Ascending aorta (tissue), 2 donors: ENCODE measurements around the gene LYL1. TPM values are rescaled to one million over a fixed set of nuclear protein-coding genes. Genes with fewer than 3 reads are reported as not detected.

Experiments
- DNase-seq, 2 donors: peaks; one replicate each; pipeline ENCODE4 v3.0.0-alpha.2; 2019; ENCODE audit warnings: low spot score in 2 of 2
- H3K27ac ChIP-seq, 2 donors: fragments of 200-600 bp; sonication (generic); one replicate each; pipeline ENCODE4 v1.5.1; 2016 to 2017; ENCODE audit warnings: mild to moderate bottlenecking in 1 of 2
- H3K27me3 ChIP-seq: fragments of 200-600 bp; sonication (generic); one replicate; pipeline ENCODE4 v1.5.1; 2017
- H3K36me3 ChIP-seq, 2 donors: fragments of 200-600 bp; sonication (generic); one replicate each; pipeline ENCODE4 v1.5.1; 2016
- H3K4me1 ChIP-seq, 2 donors: fragments of 200-600 bp; sonication (generic); one replicate each; pipeline ENCODE4 v1.5.1; 2016 to 2017; ENCODE audit warnings: mild to moderate bottlenecking in 1 of 2
- H3K4me3 ChIP-seq, 2 donors: fragments of 200-600 bp; sonication (generic); one replicate each; pipeline ENCODE4 v1.5.1; 2016 to 2017; ENCODE audit warnings: mild to moderate bottlenecking in 1 of 2
- H3K9me3 ChIP-seq, 2 donors: fragments of 200-600 bp; sonication (generic); one replicate each; pipeline ENCODE4 v1.5.1; 2016
- intact Hi-C: fragments of 100-400 bp; cut with DNase I; formaldehyde crosslinking; loops from one replicate; pipeline ENCODE4 v1.15.1; 2023
- total RNA-seq: library from RNA; depleted of rRNA; stranded (reverse); fragments of >200 nt; gene quantifications from one replicate; pipeline ENCODE4 v1.1.0, GENCODE V29; 2016
- TF ChIP-seq, protein P1 (sequence below), 3 experiments: fragments of 200-600 bp in 2 of 3; fragments of 450-650 bp in 1 of 3; sonication (generic) in 2 of 3; IDR thresholded peaks; one replicate each; pipeline ENCODE4 v1.5.1; 2016 to 2019; ENCODE audit warnings: antibody characterized with exemption in 3 of 3, mild to moderate bottlenecking in 1 of 3, moderate library complexity in 1 of 3

LYL1 gene
- 46.7 TPM for total RNA-seq

DNA sequence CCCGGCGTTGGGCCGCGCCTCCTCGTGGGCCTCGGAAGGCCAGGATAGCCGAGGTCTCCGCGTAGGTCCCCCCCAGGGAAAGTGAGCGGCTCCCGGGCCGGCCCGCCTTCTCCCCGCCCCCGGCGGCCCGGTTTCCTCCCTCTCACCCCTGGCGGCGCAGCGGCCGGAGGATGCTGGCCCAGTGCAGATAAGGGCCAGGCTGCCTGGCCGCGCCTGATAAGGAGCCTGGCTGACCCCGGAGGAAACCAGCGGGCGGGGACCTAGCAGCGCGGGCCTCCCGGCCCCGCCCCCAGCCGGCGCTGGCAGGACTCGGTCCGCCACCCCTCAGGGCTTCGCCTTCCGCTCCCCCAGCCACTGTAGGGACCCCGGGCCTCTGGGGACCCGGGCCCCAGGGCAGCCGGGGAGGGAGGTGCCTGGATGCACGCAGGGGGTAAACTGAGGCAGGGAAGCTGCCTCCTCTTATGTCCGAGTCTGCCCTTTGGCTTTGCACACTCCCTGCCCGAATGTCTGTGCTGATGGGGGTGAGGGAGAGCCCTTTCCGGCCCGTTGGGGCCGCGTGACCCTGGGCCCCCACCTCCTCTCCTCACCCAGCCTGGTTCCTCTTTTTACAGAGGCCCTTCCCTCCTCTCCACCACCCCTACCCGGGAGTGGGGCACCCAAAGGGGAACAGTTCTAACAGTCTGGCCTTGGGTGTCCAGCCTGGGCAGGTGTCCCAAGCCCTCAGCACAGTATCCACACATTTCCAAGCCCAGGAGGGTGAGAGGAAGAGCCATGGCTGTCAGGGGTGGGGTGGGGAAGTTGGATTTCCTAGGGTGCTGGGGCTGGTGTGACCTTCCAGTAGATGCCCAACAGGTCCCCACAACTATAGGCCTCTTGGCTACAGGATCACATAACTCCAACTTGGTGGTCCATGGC lies at the start of gene LYL1:
LYL1 (minus strand) TSS at position 193 of the 915 bp plus-strand sequence. CDS start 1,687 bp downstream, outside the sequence.
- intact Hi-C loops = loop anchor here (5.0 kb wide), 1 partner anchor 159 kb away; no protein-coding TSS in a partner anchor
- Histone ChIP-seq H3K4me1 (peaks cover 14 to 23% of the 10 kb centered on the region in 2 donors), H3K27me3 (no peaks in the 10 kb centered on the region), H3K36me3 (peaks cover 4 to 6% of the 10 kb centered on the region in 2 donors), H3K4me3 (peak within 1 kb of the TSS; percentile 46 to 67), H3K9me3 (no peaks in the 10 kb centered on the region), H3K27ac (peak within 1 kb of the TSS; percentile 81 to 92)
- TF ChIP-seq, protein P1, sequence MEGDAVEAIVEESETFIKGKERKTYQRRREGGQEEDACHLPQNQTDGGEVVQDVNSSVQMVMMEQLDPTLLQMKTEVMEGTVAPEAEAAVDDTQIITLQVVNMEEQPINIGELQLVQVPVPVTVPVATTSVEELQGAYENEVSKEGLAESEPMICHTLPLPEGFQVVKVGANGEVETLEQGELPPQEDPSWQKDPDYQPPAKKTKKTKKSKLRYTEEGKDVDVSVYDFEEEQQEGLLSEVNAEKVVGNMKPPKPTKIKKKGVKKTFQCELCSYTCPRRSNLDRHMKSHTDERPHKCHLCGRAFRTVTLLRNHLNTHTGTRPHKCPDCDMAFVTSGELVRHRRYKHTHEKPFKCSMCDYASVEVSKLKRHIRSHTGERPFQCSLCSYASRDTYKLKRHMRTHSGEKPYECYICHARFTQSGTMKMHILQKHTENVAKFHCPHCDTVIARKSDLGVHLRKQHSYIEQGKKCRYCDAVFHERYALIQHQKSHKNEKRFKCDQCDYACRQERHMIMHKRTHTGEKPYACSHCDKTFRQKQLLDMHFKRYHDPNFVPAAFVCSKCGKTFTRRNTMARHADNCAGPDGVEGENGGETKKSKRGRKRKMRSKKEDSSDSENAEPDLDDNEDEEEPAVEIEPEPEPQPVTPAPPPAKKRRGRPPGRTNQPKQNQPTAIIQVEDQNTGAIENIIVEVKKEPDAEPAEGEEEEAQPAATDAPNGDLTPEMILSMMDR (IDR thresholded peaks at IDR 0.05) = peak in 1 of 3 experiments; percentile 9
- peak in 1 of 2 donors; percentile 88 for DNase-seq

GRCh38 chr19:13151605-13152355 lies 49.1 kb upstream of the LYL1 start:
- peaks cover 5 to 15% of the 10 kb centered on the region in 2 donors for H3K4me1 ChIP-seq

DNA sequence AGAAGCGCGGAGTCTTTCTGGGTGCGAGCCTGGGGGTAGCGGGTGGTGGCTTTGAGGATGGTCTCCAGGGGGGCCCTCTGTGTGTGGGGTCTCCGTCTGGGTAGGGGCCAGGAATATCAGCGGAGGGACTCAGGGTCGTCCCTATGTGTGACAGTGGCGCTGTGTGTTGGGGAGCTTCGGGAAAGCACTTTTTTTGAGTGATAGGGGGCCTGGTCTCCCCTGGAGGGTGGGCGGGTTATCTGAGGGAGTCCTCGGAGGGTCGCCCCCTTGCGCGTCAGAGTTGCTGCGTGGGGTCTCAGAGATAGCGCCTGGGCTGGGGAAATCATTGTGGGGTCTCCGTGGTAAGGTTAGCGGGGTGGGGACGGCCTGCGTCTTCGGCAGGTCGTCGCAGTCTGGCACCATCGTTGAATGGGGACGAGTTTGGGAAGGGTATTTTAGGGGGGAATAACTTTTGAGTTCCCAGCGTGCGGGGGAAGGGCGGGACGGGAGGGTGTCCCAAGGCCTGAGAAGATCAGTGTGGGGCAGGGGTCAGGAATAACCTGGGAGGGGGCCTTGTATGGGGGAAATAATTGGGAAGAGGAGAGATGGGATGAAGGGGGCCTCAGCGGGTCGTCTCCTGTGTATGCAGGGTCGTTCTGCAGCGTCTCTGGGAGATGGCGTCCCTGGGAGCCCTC lies 48.4 kb upstream of the LYL1 start:
- Histone ChIP-seq H3K4me3 (peak overlapping the region; percentile 92 to 97), H3K27me3 (no peaks in the 10 kb centered on the region), H3K9me3 (no peaks in the 10 kb centered on the region), H3K4me1 (peaks cover 5 to 11% of the 10 kb centered on the region in 2 donors), H3K27ac (peak overlapping the region; percentile 99), H3K36me3 (peaks cover 1 to 12% of the 10 kb centered on the region in 2 donors)
- no peak for DNase-seq
- TF ChIP-seq, protein P1 (IDR thresholded peaks at IDR 0.05) = no peak
- intact Hi-C loops = loop anchor here (1.0 to 10.0 kb wide), 8 partner anchors 21 to 921 kb away; partner anchors contain the start of genes HOOK2, MISP3, RFX1 and ZSWIM4

More at GRCh38 chr19:13151605-13152355, 49.1 kb upstream of the LYL1 start:
- peaks cover 0 to 12% of the 10 kb centered on the region in 2 donors for H3K36me3 ChIP-seq
- H3K27me3 ChIP-seq = no peaks in the 10 kb centered on the region
- H3K9me3 ChIP-seq = no peaks in the 10 kb centered on the region
- intact Hi-C loops = loop anchor here (2.0 to 10.0 kb wide), 7 partner anchors 57 to 921 kb away; partner anchors contain the start of genes HOOK2, JUNB, MISP3 and RFX1
- H3K27ac ChIP-seq = peak overlapping the region; percentile 99
- DNase-seq = peak; percentile 91 to 99
- TF ChIP-seq, protein P1 (IDR thresholded peaks at IDR 0.05) = peak in 1 of 3 experiments; percentile 15
- H3K4me3 ChIP-seq = peak overlapping the region; percentile 92 to 99

DNA sequence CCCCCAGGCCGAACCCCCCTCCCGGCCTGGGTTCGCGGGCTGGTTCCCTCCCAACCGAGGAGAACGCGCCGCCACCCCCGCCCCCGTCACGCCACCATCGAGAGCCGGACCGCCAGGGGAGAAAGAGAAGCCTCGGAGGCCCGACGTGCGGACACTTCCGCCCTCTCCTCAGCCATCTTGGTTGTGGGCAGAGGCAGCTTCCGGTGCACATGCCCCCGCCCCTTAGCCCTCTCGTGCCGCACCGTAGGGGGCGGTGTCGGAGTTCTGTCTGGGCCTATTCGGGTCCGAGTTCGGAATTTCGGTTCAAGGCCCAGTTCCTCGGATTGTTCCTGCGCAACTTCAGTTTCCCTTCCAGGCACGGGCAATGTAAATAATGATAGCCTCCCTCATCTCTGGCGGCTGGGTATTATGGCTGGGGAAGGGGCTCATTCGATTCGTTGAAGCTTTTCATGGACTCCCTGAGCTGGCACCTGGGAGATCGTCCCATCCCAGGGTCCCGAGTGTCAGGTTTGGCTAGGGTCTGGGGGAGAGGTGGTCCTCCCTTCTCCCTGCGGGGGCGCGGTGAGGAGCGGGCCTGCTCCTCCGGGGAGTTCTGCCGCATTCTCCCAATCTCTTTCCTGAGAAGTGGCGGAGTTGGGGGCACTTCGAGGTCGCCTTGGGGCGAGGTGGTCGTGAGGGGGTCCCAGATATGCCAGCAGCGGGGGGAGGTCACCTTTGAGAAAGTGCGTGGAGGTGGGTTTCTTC lies 47.7 kb upstream of the LYL1 start, which contains the start of the genes IER2 and STX10:
IER2 (plus strand) TSS at position 225 of the 744 bp plus-strand sequence. CDS start 2,776 bp downstream, outside the sequence.
STX10 (minus strand) TSS at position 189 of the 744 bp plus-strand sequence. CDS start 202 bp downstream, outside the sequence.
- Histone ChIP-seq H3K9me3 (no peaks in the 10 kb centered on the region), H3K27me3 (no peaks in the 10 kb centered on the region), H3K4me1 (peaks cover 5 to 8% of the 10 kb centered on the region in 2 donors), H3K4me3 (peak within 1 kb of the TSS; percentile 92 to 97), H3K36me3 (peaks cover 4 to 13% of the 10 kb centered on the region in 2 donors), H3K27ac (peak within 1 kb of the TSS; percentile 99)
- TF ChIP-seq, protein P1 (IDR thresholded peaks at IDR 0.05) = peak; percentile 47 to 56 (median 55)
- peak; percentile 86 to 98 for DNase-seq
- intact Hi-C loops = loop anchor here (1.0 to 10.0 kb wide), 8 partner anchors 22 to 922 kb away; partner anchors contain the start of genes HOOK2, MISP3, RFX1 and ZSWIM4
